Gastrocnemius medialis (tissue), 4 donors: ENCODE data around the gene PDZD7.

Source experiments
- CTCF ChIP-seq, 5 experiments: fragments of 450-650 bp in 3 of 5; fragments of 200-600 bp in 2 of 5; sonication (generic) in 2 of 5; IDR thresholded peaks in 4 of 5; conservative IDR thresholded peaks in 1 of 5; 1 replicate in 4 of 5; 2 replicates in 1 of 5; pipeline ENCODE4 v1.5.1; 2016 to 2019; ENCODE audit warnings: antibody characterized with exemption in 5 of 5, mild to moderate bottlenecking in 3 of 5, moderate library complexity in 3 of 5
- POLR2A ChIP-seq, 2 donors: fragments of 450-650 bp; IDR thresholded peaks; one replicate each; pipeline ENCODE4 v1.6.1; 2017; ENCODE audit warnings: antibody characterized with exemption in 2 of 2, mild to moderate bottlenecking in 2 of 2, moderate library complexity in 2 of 2

GRCh38 chr10:101012525-101013364 is 18.2 kb downstream of the PDZD7 start:
- peak; percentile 61 to 91 (median 89) for TF ChIP-seq CTCF (IDR thresholded peaks at IDR 0.05 in 4 of 5, conservative IDR thresholded peaks at IDR 0.05 in 1 of 5)
- TF ChIP-seq POLR2A (IDR thresholded peaks at IDR 0.05) = no peak
